K562 (cell line): Measurements from ENCODE around the gene CHSY1. TPM values are rescaled to one million over a fixed set of nuclear protein-coding genes. Genes with fewer than 3 reads are reported as not detected.
A peak's percentile ranks its signal among the peaks of the same experiment; 100 is the strongest.

ENCODE experiments used
- ATAC-seq: fragments of 200-7000 bp; cut with Tn5 transposase; 3 replicates; pipeline ENCODE4 v1.9.1; 2020; ENCODE audit warnings: moderate library complexity
- BruUV-seq: library from RNA; stranded (reverse); fragments of 400-500 nt; replicated peaks from 2 replicates; lab custom pipeline; 2021; lab: Mats Ljungman, UMichigan
- CTCF ChIA-PET: fragments of 300-600 bp; formaldehyde crosslinking; extraction: SDS; loops from one replicate; lab custom pipeline; 2021; ENCODE audit warnings: low intra/inter-chr PET ratio; lab: Yijun Ruan, JAX
- POLR2A ChIA-PET: fragments of 300-600, 350-650 bp; sonication (Branson Sonifier 250); formaldehyde crosslinking; extraction: SDS; loops from one replicate; lab custom pipeline; 2021; ENCODE audit warnings: antibody characterized with exemption, inconsistent platforms; lab: Yijun Ruan, JAX
- DNase-seq, 4 experiments: peaks; one replicate each; pipeline versions ENCODE4 v3.0.0 to v3.0.0-alpha.2; 2011 to 2018; ENCODE audit warnings: low spot score in 3 of 4, mixed read lengths in 3 of 4; ENCODE audit errors: extremely low read depth in 1 of 4
- FAIRE-seq: peaks from 2 replicates; lab custom pipeline; 2011; peaks lifted over from hg19 to GRCh38; lab: Jason Lieb, UNC
- H2AFZ ChIP-seq: 2 replicates; pipeline ENCODE4 v1.6.0; 2011; ENCODE audit warnings: low read depth, low read length, control low read depth, inconsistent platforms
- H3K27ac ChIP-seq: fragments of 200-600 bp; 3 replicates; pipeline ENCODE4 v1.8.0; 2011; ENCODE audit warnings: low read depth, mild to moderate bottlenecking, control low read depth, inconsistent platforms, low read length, moderate library complexity, mixed read lengths; ENCODE audit errors: extremely low read depth
- H3K27me3 ChIP-seq, 2 experiments: fragments of 300-600 bp in 1 of 2; 2 replicates in 1 of 2; 3 replicates in 1 of 2; pipeline versions ENCODE4 v1.6.0 to v1.8.0; 2011; ENCODE audit warnings: inconsistent platforms in 2 of 2, low read length in 2 of 2, mild to moderate bottlenecking in 1 of 2, mixed read lengths in 1 of 2, moderate library complexity in 1 of 2; ENCODE audit not compliant: control insufficient read depth in 2 of 2, insufficient read depth in 2 of 2
- H3K36me3 ChIP-seq: fragments of 300-600 bp; 3 replicates; pipeline ENCODE4 v1.8.0; 2011; ENCODE audit warnings: mild to moderate bottlenecking, low read length, inconsistent platforms; ENCODE audit not compliant: control insufficient read depth, insufficient read depth
- H3K4me1 ChIP-seq, 2 experiments: fragments of 200-600 bp in 1 of 2; replicated peaks in 1 of 2; 2 replicates in 1 of 2; 3 replicates in 1 of 2; pipeline versions ENCODE4 v1.5.1 to v1.8.0; 2011; ENCODE audit warnings: inconsistent platforms in 2 of 2, low read length in 2 of 2, mild to moderate bottlenecking in 1 of 2, mixed read lengths in 1 of 2, moderate library complexity in 1 of 2; ENCODE audit not compliant: control insufficient read depth in 2 of 2, insufficient read depth in 2 of 2
- H3K4me2 ChIP-seq: 2 replicates; pipeline ENCODE4 v1.6.1; 2011; ENCODE audit warnings: low read length, control low read depth, inconsistent platforms, mixed read lengths; ENCODE audit not compliant: insufficient read depth
- H3K4me3 ChIP-seq: fragments of 200-600 bp; sonication (generic), shearing (Covaris generic); 2 replicates; pipeline ENCODE4 v1.5.1; 2016; ENCODE audit warnings: control low read depth, inconsistent platforms
- H3K79me2 ChIP-seq: fragments of 200-600 bp; 3 replicates; pipeline ENCODE4 v1.8.0; 2011; ENCODE audit warnings: low read length, inconsistent platforms; ENCODE audit not compliant: control insufficient read depth, insufficient read depth
- H3K9ac ChIP-seq, 2 experiments: 2 replicates each; pipeline versions ENCODE4 v1.6.0 to v1.6.1; 2011; ENCODE audit warnings: low read depth in 2 of 2, low read length in 2 of 2, control low read depth in 1 of 2, inconsistent platforms in 1 of 2, mild to moderate bottlenecking in 1 of 2, mixed read lengths in 1 of 2; ENCODE audit not compliant: insufficient read depth in 1 of 2
- H3K9me1 ChIP-seq: one replicate; pipeline ENCODE4 v1.6.0; 2011; ENCODE audit warnings: inconsistent platforms, mild to moderate bottlenecking, low read length, moderate library complexity; ENCODE audit not compliant: control insufficient read depth, insufficient read depth
- H3K9me3 ChIP-seq: replicated peaks from 2 replicates; pipeline ENCODE4 v1.5.1; 2011; ENCODE audit warnings: low read depth, low read length, inconsistent platforms; ENCODE audit not compliant: control insufficient read depth, insufficient read depth
- H4K20me1 ChIP-seq: replicated peaks from 2 replicates; pipeline ENCODE4 v1.6.1; 2011; ENCODE audit warnings: low read length, inconsistent platforms, mixed read lengths; ENCODE audit not compliant: control insufficient read depth, insufficient read depth
- ATF6 ChIP-seq: sonication (generic); formaldehyde crosslinking; IDR thresholded peaks from 2 replicates; pipeline ENCODE4 v1.4.0; 2020; ENCODE audit warnings: mild to moderate bottlenecking, missing genetic modification reagents
- CBFA2T3 ChIP-seq: fragments of 450-650 bp; IDR thresholded peaks from 2 replicates; pipeline ENCODE4 v1.6.1; 2017
- HEY1 ChIP-seq: fragments of 250-450 bp; sonication (Bioruptor Pico); IDR thresholded peaks from 2 replicates; pipeline ENCODE4 v1.5.0; 2020; ENCODE audit warnings: mild to moderate bottlenecking, moderate library complexity, borderline replicate concordance
- RBM17 ChIP-seq: fragments of 200-400 bp; formaldehyde crosslinking; IDR thresholded peaks from 2 replicates; pipeline ENCODE4 v1.6.1; 2017; ENCODE audit warnings: low read depth, mild to moderate bottlenecking, low read length, borderline replicate concordance
- RBM22 ChIP-seq: fragments of 200-400 bp; formaldehyde crosslinking; IDR thresholded peaks from 2 replicates; pipeline ENCODE4 v1.6.1; 2018; ENCODE audit warnings: low read length, low read depth; ENCODE audit not compliant: poor library complexity, severe bottlenecking
- ZBTB33 ChIP-seq: sonication (generic); formaldehyde crosslinking; IDR thresholded peaks from 2 replicates; pipeline ENCODE4 v1.8.1; 2023; ENCODE audit warnings: mild to moderate bottlenecking, missing genetic modification reagents
- ZBTB7A ChIP-seq: IDR thresholded peaks from 2 replicates; pipeline ENCODE4 v1.6.1; 2011; ENCODE audit warnings: low read depth, mild to moderate bottlenecking, low read length, moderate library complexity, borderline replicate concordance; ENCODE audit not compliant: control insufficient read depth
- ZNF280A ChIP-seq: fragments of 450-650 bp; IDR thresholded peaks from 2 replicates; pipeline ENCODE4 v1.6.1; 2018; ENCODE audit warnings: mild to moderate bottlenecking, low read depth; ENCODE audit not compliant: partially characterized antibody
- WGBS: fragments of 100-300 bp; shearing (Covaris generic); methylation state at CpG from one replicate; pipeline ENCODE4 v1.1.6; 2016; ENCODE audit warnings: low coverage, mixed read lengths; ENCODE audit not compliant: insufficient coverage; ENCODE audit errors: missing lambda C conversion rate; 5-methylcytosine and 5-hydroxymethylcytosine counted together
- in situ Hi-C: fragments of 300-500 bp; cut with MboI; formaldehyde crosslinking; loops from 4 replicates; pipeline ENCODE4 v1.15.0; 2018; ENCODE audit warnings: inconsistent platforms, mixed read lengths
- intact Hi-C: fragments of 100-400 bp; cut with micrococcal nuclease; formaldehyde crosslinking; loops from 2 replicates; pipeline ENCODE4 v1.14.2; 2022
- polyA plus RNA-seq, 8 experiments: library from polyadenylated mRNA; depleted of rRNA in 4 of 8; stranded (reverse) in 5 of 8; unstranded in 3 of 8; fragments of >200 nt; fragmentation: Nextera tagmentation in 2 of 8; fragmentation: Illumina TruSeq in 1 of 8; extraction: Ambion mirVana in 2 of 8; extraction: Trizol in 1 of 8; gene quantifications; 2 replicates each; pipeline versions ENCODE4 v1.2.1 to v1.2.3, GENCODE V29; 2011 to 2014; ENCODE audit warnings: inconsistent platforms in 1 of 8, missing spikeins in 1 of 8
- total RNA-seq, 7 experiments: library from RNA; depleted of rRNA in 6 of 7; stranded (reverse); fragments of >200 nt in 6 of 7; fragmentation: Illumina TruSeq in 2 of 7; extraction: Trizol in 2 of 7; gene quantifications; 2 replicates each; pipeline versions ENCODE4 v1.2.1 to v1.2.3, GENCODE V29; 2011 to 2021; ENCODE audit warnings: low replicate concordance in 1 of 7

Gene CHSY1
- total and polyA plus RNA-seq, 9 of the 15 experiments (the other 6 are each of a cell fraction or from before 2014, with no cell fraction given): 7.0 to 16.4 (median 13.4) TPM

- TF ChIP-seq ZNF280A (no peak), ZBTB33 (CRISPR knock-in tag) (no peak)
These were observed 62.3 kb downstream of the CHSY1 start (continued) for GRCh38 chr15:101189409-101190091.

- BruUV-seq: no TSS peak
- Histone ChIP-seq H3K4me2 (no peak overlapping the region; the same call in 1 of the 2 replicates), H3K9me3 (no peaks in the 10 kb centered on the region), H3K79me2 (peaks cover 26% of the 10 kb centered on the region), H3K4me1 (peaks cover 7 to 12% of the 10 kb centered on the region in 2 experiments; a peak in 3 of 5 replicates), H3K36me3 (no peaks in the 10 kb centered on the region), H4K20me1 (peaks cover 3% of the 10 kb centered on the region; the same call in 1 of the 2 replicates), H3K9ac (no peak overlapping the region), H3K27me3 (no peaks in the 10 kb centered on the region), H2AFZ (no peak overlapping the region), H3K4me3 (no peak overlapping the region), H3K27ac (no peak overlapping the region), H3K9me1 (no peaks in the 10 kb centered on the region)
- ChIA-PET POLR2A (interaction anchor here (0.6 kb wide), 1 partner anchor 32 kb away, joined by 3 read pairs; no protein-coding TSS in a partner anchor), CTCF (no interaction called here)
- FAIRE-seq (no peak), ATAC-seq (no peak), DNase-seq (no peak)
- in situ Hi-C loops (no loop called here), intact Hi-C loops (no loop called here)
- WGBS: 78% methylated on average over 29 of the region's 29 CpGs
- TF ChIP-seq ZBTB33 (CRISPR knock-in tag) (peak; percentile 90), RBM22 (no peak), ZBTB7A (no peak), RBM17 (no peak), CBFA2T3 (0 out of 2 replicates have a peak, but pooled peaks have one; percentile 30), HEY1 (CRISPR knock-in tag) (no peak), ATF6 (no peak)
These were observed 63.0 kb downstream of the CHSY1 start for GRCh38 chr15:101188637-101189408.
